Fibroblast of the aortic adventitia (primary cell): ENCODE measurements around the gene LEMD2. TPM values are rescaled to one million over a fixed set of nuclear protein-coding genes. Genes with fewer than 3 reads are reported as not detected.

Experiments
- DNase-seq: peaks from one replicate; pipeline ENCODE4 v3.0.0-alpha.2; 2010; ENCODE audit warnings: low read depth
- H3K4me3 ChIP-seq: 2 replicates; pipeline ENCODE4 v1.5.1; 2011; ENCODE audit warnings: low read depth, mild to moderate bottlenecking, control low read depth, low read length, moderate library complexity
- CTCF ChIP-seq: IDR thresholded peaks from 2 replicates; pipeline ENCODE4 v1.5.1; 2011; ENCODE audit warnings: mild to moderate bottlenecking, low read length, control low read depth, inconsistent platforms; ENCODE audit not compliant: insufficient read depth
- total RNA-seq: library from RNA; depleted of rRNA; stranded (reverse); fragments of >200 nt; gene quantifications from 2 replicates; pipeline ENCODE4 v1.2.3, GENCODE V29; 2012; ENCODE audit warnings: low replicate concordance

LEMD2 gene
- total RNA-seq, 1 donor, result 31.2 TPM

GRCh38 chr6:33776186-33776585 is 12.7 kb downstream of the LEMD2 start:
- TF ChIP-seq CTCF, result no peak
- no peak for DNase-seq
- H3K4me3 ChIP-seq, result no peak overlapping the region

- no peak overlapping the region for H3K4me3 ChIP-seq
- no peak for DNase-seq
- no peak for TF ChIP-seq CTCF
Measured at GRCh38 chr6:33774774-33775173, 14.2 kb downstream of the LEMD2 start.

- TF ChIP-seq CTCF, result no peak
- H3K4me3 ChIP-seq, result no peak overlapping the region
- no peak for DNase-seq
Measured at GRCh38 chr6:33772902-33773472, 15.9 kb downstream of the LEMD2 start.

- no peak for DNase-seq
- TF ChIP-seq CTCF, result no peak
- no peak overlapping the region for H3K4me3 ChIP-seq
Measured at GRCh38 chr6:33772082-33772830, 16.7 kb downstream of the LEMD2 start.

- DNase-seq, result peak; percentile 93
- peak overlapping the region; percentile 9 for H3K4me3 ChIP-seq
- TF ChIP-seq CTCF, result peak; percentile 70
Measured at GRCh38 chr6:33771146-33772081, 17.5 kb downstream of the LEMD2 start.

DNA sequence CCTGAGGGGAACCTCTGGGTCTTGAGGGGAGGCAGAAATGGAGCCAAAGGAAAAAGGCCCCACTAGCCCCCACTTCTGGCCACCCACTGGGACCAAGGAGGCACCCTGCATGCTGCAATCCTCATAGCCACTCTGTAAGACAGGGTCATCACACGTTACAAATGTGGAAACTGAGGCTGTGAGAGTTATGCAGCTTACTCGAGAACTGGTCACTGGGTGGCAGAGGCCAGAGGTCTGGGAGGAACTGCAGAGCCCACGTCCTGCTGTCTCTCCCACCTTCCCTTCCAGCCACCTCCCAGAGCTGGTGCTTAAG is 18.1 kb downstream of the LEMD2 start:
- no peak for DNase-seq
- no peak for TF ChIP-seq CTCF
- H3K4me3 ChIP-seq, result no peak overlapping the region
